OCI-LY1 (cell line): ENCODE measurements around the gene METTL22.

Source experiments
- H2AFZ ChIP-seq: fragments of 200-600 bp; sonication (generic), shearing (Covaris generic); 2 replicates; pipeline ENCODE4 v1.6.0; 2014; ENCODE audit warnings: antibody characterized with exemption, mild to moderate bottlenecking, low read length
- H3F3A ChIP-seq: fragments of 200-600 bp; sonication (generic), shearing (Covaris generic); 2 replicates; pipeline ENCODE4 v1.6.0; 2014; ENCODE audit warnings: mild to moderate bottlenecking, antibody characterized with exemption, low read length, moderate library complexity; ENCODE audit not compliant: insufficient read depth
- H3K27ac ChIP-seq: fragments of 200-600 bp; sonication (generic); 2 replicates; pipeline ENCODE4 v1.5.1; 2014; ENCODE audit warnings: low read length, mixed run types, mild to moderate bottlenecking, low read depth; ENCODE audit not compliant: poor library complexity, severe bottlenecking
- H3K27me3 ChIP-seq: fragments of 200-600 bp; sonication (generic); 2 replicates; pipeline ENCODE4 v1.6.0; 2014; ENCODE audit warnings: antibody characterized with exemption, mild to moderate bottlenecking, low read length, moderate library complexity; ENCODE audit not compliant: insufficient read depth
- H3K36me3 ChIP-seq: fragments of 200-600 bp; sonication (generic); 2 replicates; pipeline ENCODE4 v1.6.1; 2014; ENCODE audit warnings: mild to moderate bottlenecking, antibody characterized with exemption, low read length, moderate library complexity, mixed read lengths; ENCODE audit not compliant: insufficient read depth
- H3K4me1 ChIP-seq: fragments of 200-600 bp; sonication (generic); 2 replicates; pipeline ENCODE4 v1.5.1; 2014; ENCODE audit warnings: mild to moderate bottlenecking, low read length, moderate library complexity; ENCODE audit not compliant: insufficient read depth, severe bottlenecking
- H3K4me2 ChIP-seq: fragments of 200-600 bp; sonication (generic), shearing (Covaris generic); 2 replicates; pipeline ENCODE4 v1.6.1; 2014; ENCODE audit warnings: low read length
- H3K4me3 ChIP-seq: fragments of 200-600 bp; sonication (generic); 2 replicates; pipeline ENCODE4 v1.5.1; 2014; ENCODE audit warnings: low read length, low read depth, mild to moderate bottlenecking, mixed read lengths; ENCODE audit not compliant: poor library complexity, severe bottlenecking
- H3K79me2 ChIP-seq: fragments of 200-600 bp; shearing (Covaris generic); 2 replicates; pipeline ENCODE4 v1.6.1; 2016; ENCODE audit warnings: mixed run types, low read length, mixed read lengths; ENCODE audit not compliant: insufficient read depth
- H3K9ac ChIP-seq: fragments of 200-600 bp; sonication (generic), shearing (Covaris generic); 2 replicates; pipeline ENCODE4 v1.6.1; 2014; ENCODE audit warnings: mild to moderate bottlenecking, low read length, mixed read lengths
- H3K9me2 ChIP-seq: fragments of 200-600 bp; sonication (generic), shearing (Covaris generic); 2 replicates; pipeline ENCODE4 v1.6.1; 2014; ENCODE audit warnings: low read depth, mild to moderate bottlenecking, low read length, mixed read lengths
- H3K9me3 ChIP-seq: fragments of 200-600 bp; shearing (Covaris generic); 2 replicates; pipeline ENCODE4 v1.6.1; 2014; ENCODE audit warnings: low read length, mixed read lengths
- H4K20me1 ChIP-seq: fragments of 200-600 bp; sonication (generic), shearing (Covaris generic); 2 replicates; pipeline ENCODE4 v1.6.0; 2016; ENCODE audit warnings: mild to moderate bottlenecking, low read length; ENCODE audit not compliant: insufficient read depth
- CTCF ChIP-seq: fragments of 200-600 bp; sonication (generic), shearing (Covaris generic); IDR thresholded peaks from 2 replicates; pipeline ENCODE4 v1.5.1; 2017; ENCODE audit warnings: mild to moderate bottlenecking, antibody characterized with exemption, low read length, moderate library complexity, mixed read lengths
- EZH2 ChIP-seq: fragments of 200-600 bp; sonication (generic), shearing (Covaris generic); IDR thresholded peaks from 2 replicates; pipeline ENCODE4 v1.8.0; 2017; ENCODE audit warnings: borderline replicate concordance, mixed run types, mild to moderate bottlenecking, antibody characterized with exemption, low read length, moderate library complexity, mixed read lengths

Gene METTL22

GRCh38 chr16:8686031-8686621, 64.6 kb downstream of the METTL22 start:
- Histone ChIP-seq H3K79me2 (no peaks in the 10 kb centered on the region), H3K9me2 (no peaks in the 10 kb centered on the region), H3F3A (no peaks in the 10 kb centered on the region), H4K20me1 (no peaks in the 10 kb centered on the region), H3K9me3 (peaks cover 12% of the 10 kb centered on the region), H3K36me3 (no peaks in the 10 kb centered on the region; the same call in 1 of the 2 replicates), H3K27ac (no peak overlapping the region), H3K4me1 (no peaks in the 10 kb centered on the region), H2AFZ (no peak overlapping the region), H3K27me3 (peaks cover 5% of the 10 kb centered on the region; the same call in 1 of the 2 replicates), H3K4me2 (no peak overlapping the region), H3K9ac (no peak overlapping the region), H3K4me3 (no peak overlapping the region)
- TF ChIP-seq EZH2 (no peak), CTCF (no peak)

- no peak overlapping the region for H3K27ac ChIP-seq
- H4K20me1 ChIP-seq: no peaks in the 10 kb centered on the region
- no peaks in the 10 kb centered on the region for H3K9me2 ChIP-seq
- H3K4me3 ChIP-seq: no peak overlapping the region
- no peaks in the 10 kb centered on the region; the same call in 1 of the 2 replicates for H3K36me3 ChIP-seq
- H3K4me2 ChIP-seq: no peak overlapping the region
- H3K9ac ChIP-seq: no peak overlapping the region
- H3K79me2 ChIP-seq: no peaks in the 10 kb centered on the region
- no peaks in the 10 kb centered on the region for H3K4me1 ChIP-seq
- H3F3A ChIP-seq: no peaks in the 10 kb centered on the region
- no peak for TF ChIP-seq CTCF
- TF ChIP-seq EZH2: no peak
- peaks cover 12% of the 10 kb centered on the region for H3K9me3 ChIP-seq
- H2AFZ ChIP-seq: no peak overlapping the region
- peaks cover 5% of the 10 kb centered on the region; the same call in 1 of the 2 replicates for H3K27me3 ChIP-seq
These were observed 65.4 kb downstream of the METTL22 start for GRCh38 chr16:8686879-8687278.

GRCh38 chr16:8689686-8690085, 68.2 kb downstream of the METTL22 start:
- Histone ChIP-seq H3K27me3 (peaks cover 5% of the 10 kb centered on the region; the same call in 1 of the 2 replicates), H3K79me2 (no peaks in the 10 kb centered on the region), H3K9ac (no peak overlapping the region), H3F3A (no peaks in the 10 kb centered on the region), H3K4me3 (no peak overlapping the region), H3K27ac (no peak overlapping the region), H3K4me1 (no peaks in the 10 kb centered on the region), H3K36me3 (no peaks in the 10 kb centered on the region; the same call in 1 of the 2 replicates), H2AFZ (no peak overlapping the region), H4K20me1 (no peaks in the 10 kb centered on the region), H3K9me2 (no peaks in the 10 kb centered on the region), H3K4me2 (no peak overlapping the region), H3K9me3 (peaks cover 12% of the 10 kb centered on the region)
- TF ChIP-seq EZH2: no peak
- no peak for TF ChIP-seq CTCF
